Brain microvascular endothelial cell (primary cell): ENCODE results near the gene MRPL55.
A peak's percentile ranks its signal among the peaks of the same experiment; 100 is the strongest.

Experiments
- DNase-seq: peaks from one replicate; pipeline ENCODE4 v3.0.0-alpha.2; 2020
- H3K27ac ChIP-seq: fragments of 250-450 bp; sonication (Bioruptor Pico); 2 replicates; pipeline ENCODE4 v1.5.1; 2020; ENCODE audit warnings: mild to moderate bottlenecking, moderate library complexity
- H3K27me3 ChIP-seq: fragments of 250-450 bp; sonication (Bioruptor Pico); replicated peaks from 2 replicates; pipeline ENCODE4 v1.5.1; 2020; ENCODE audit warnings: mild to moderate bottlenecking
- H3K36me3 ChIP-seq: fragments of 250-450 bp; sonication (Bioruptor Pico); replicated peaks from 2 replicates; pipeline ENCODE4 v1.5.1; 2020; ENCODE audit warnings: mild to moderate bottlenecking
- H3K4me3 ChIP-seq: 2 replicates; pipeline ENCODE4 v1.5.1; 2011; ENCODE audit warnings: low read depth, mild to moderate bottlenecking, control low read depth, low read length, moderate library complexity
- in situ Hi-C: cut with HindIII; loops from 2 replicates; pipeline ENCODE4 v1.10.0; 2017; ENCODE audit warnings: low sequenced_read_pairs, low pct_ligation_motif_present
- TF ChIP-seq, protein P1 (sequence below): IDR thresholded peaks from 2 replicates; pipeline ENCODE4 v1.5.1; 2011; ENCODE audit warnings: low read depth, mild to moderate bottlenecking, moderate library complexity, low read length, control low read depth, inconsistent platforms; ENCODE audit errors: missing control alignments

MRPL55 gene

GRCh38 chr1:228062085-228062791, 46.9 kb downstream of the MRPL55 start:
- DNase-seq: no peak
- H3K27ac ChIP-seq: no peak overlapping the region
- no peak overlapping the region for H3K4me3 ChIP-seq
- in situ Hi-C loops: no loop called here
- no peaks in the 10 kb centered on the region for H3K36me3 ChIP-seq
- TF ChIP-seq, protein P1, sequence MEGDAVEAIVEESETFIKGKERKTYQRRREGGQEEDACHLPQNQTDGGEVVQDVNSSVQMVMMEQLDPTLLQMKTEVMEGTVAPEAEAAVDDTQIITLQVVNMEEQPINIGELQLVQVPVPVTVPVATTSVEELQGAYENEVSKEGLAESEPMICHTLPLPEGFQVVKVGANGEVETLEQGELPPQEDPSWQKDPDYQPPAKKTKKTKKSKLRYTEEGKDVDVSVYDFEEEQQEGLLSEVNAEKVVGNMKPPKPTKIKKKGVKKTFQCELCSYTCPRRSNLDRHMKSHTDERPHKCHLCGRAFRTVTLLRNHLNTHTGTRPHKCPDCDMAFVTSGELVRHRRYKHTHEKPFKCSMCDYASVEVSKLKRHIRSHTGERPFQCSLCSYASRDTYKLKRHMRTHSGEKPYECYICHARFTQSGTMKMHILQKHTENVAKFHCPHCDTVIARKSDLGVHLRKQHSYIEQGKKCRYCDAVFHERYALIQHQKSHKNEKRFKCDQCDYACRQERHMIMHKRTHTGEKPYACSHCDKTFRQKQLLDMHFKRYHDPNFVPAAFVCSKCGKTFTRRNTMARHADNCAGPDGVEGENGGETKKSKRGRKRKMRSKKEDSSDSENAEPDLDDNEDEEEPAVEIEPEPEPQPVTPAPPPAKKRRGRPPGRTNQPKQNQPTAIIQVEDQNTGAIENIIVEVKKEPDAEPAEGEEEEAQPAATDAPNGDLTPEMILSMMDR: no peak
- H3K27me3 ChIP-seq: peaks cover 31% of the 10 kb centered on the region

- no peak overlapping the region for H3K4me3 ChIP-seq
- H3K27ac ChIP-seq: no peak overlapping the region
- in situ Hi-C loops: no loop called here
- H3K36me3 ChIP-seq: no peaks in the 10 kb centered on the region
- no peak for DNase-seq
- H3K27me3 ChIP-seq: peaks cover 31% of the 10 kb centered on the region
- TF ChIP-seq, protein P1: no peak
Observed at GRCh38 chr1:228061411-228062084, 47.6 kb downstream of the MRPL55 start.

- in situ Hi-C loops: no loop called here
- Histone ChIP-seq H3K36me3 (no peaks in the 10 kb centered on the region), H3K27me3 (peaks cover 31% of the 10 kb centered on the region), H3K4me3 (peak overlapping the region; percentile 12), H3K27ac (no peak overlapping the region)
- TF ChIP-seq, protein P1: peak; percentile 6
- no peak for DNase-seq
Observed at GRCh38 chr1:228060458-228061190, 48.5 kb downstream of the MRPL55 start.

- H3K27me3 ChIP-seq: peaks cover 31% of the 10 kb centered on the region
Observed at GRCh38 chr1:228059634-228060457, 49.3 kb downstream of the MRPL55 start.

DNA sequence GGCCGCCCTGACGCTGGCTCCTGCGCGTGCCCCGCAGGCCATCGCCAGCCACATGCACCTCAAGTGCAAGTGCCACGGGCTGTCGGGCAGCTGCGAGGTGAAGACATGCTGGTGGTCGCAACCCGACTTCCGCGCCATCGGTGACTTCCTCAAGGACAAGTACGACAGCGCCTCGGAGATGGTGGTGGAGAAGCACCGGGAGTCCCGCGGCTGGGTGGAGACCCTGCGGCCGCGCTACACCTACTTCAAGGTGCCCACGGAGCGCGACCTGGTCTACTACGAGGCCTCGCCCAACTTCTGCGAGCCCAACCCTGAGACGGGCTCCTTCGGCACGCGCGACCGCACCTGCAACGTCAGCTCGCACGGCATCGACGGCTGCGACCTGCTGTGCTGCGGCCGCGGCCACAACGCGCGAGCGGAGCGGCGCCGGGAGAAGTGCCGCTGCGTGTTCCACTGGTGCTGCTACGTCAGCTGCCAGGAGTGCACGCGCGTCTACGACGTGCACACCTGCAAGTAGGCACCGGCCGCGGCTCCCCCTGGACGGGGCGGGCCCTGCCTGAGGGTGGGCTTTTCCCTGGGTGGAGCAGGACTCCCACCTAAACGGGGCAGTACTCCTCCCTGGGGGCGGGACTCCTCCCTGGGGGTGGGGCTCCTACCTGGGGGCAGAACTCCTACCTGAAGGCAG, 50.0 kb downstream of the MRPL55 start:
- H3K36me3 ChIP-seq: no peaks in the 10 kb centered on the region
- TF ChIP-seq, protein P1: no peak
- DNase-seq: no peak
- H3K4me3 ChIP-seq: no peak overlapping the region
- H3K27ac ChIP-seq: no peak overlapping the region
- in situ Hi-C loops: no loop called here
- peaks cover 31% of the 10 kb centered on the region for H3K27me3 ChIP-seq

More at GRCh38 chr1:228059634-228060457, 49.3 kb downstream of the MRPL55 start:
- Histone ChIP-seq H3K4me3 (no peak overlapping the region), H3K36me3 (no peaks in the 10 kb centered on the region), H3K27ac (no peak overlapping the region)
- TF ChIP-seq, protein P1: no peak
- in situ Hi-C loops: no loop called here
- DNase-seq: no peak
